Suprapubic skin (tissue), 4 donors: ENCODE measurements around the gene LRRC75A. TPM values are rescaled to one million over a fixed set of nuclear protein-coding genes. Genes with fewer than 3 reads are reported as not detected.
"Not testable (repeated sequence)": the region's sequence is repeated elsewhere in the genome, so short reads cannot be mapped to it uniquely, and the experiment has no call there.

Experiments used
- DNase-seq, 2 donors: peaks; one replicate each; pipeline ENCODE4 v3.0.0-alpha.2; 2019; ENCODE audit warnings: low spot score in 2 of 2
- H3K27ac ChIP-seq: fragments of 200-600 bp; sonication (generic); one replicate; pipeline ENCODE4 v1.5.1; 2019
- H3K27me3 ChIP-seq: fragments of 200-600 bp; sonication (generic); one replicate; pipeline ENCODE4 v1.5.1; 2019
- H3K36me3 ChIP-seq: fragments of 200-600 bp; sonication (generic); one replicate; pipeline ENCODE4 v1.5.1; 2019
- H3K4me1 ChIP-seq: fragments of 200-600 bp; sonication (generic); one replicate; pipeline ENCODE4 v1.5.1; 2019
- H3K4me3 ChIP-seq: fragments of 200-600 bp; sonication (generic); one replicate; pipeline ENCODE4 v1.5.1; 2019; ENCODE audit warnings: mild to moderate bottlenecking
- H3K9me3 ChIP-seq: fragments of 200-600 bp; sonication (generic); one replicate; pipeline ENCODE4 v1.5.1; 2019
- CTCF ChIP-seq, 2 donors: fragments of 200-600 bp in 1 of 2; fragments of 450-650 bp in 1 of 2; sonication (generic) in 1 of 2; IDR thresholded peaks; one replicate each; pipeline ENCODE4 v1.5.1; 2016 to 2019; ENCODE audit warnings: antibody characterized with exemption in 2 of 2, mild to moderate bottlenecking in 1 of 2, moderate library complexity in 1 of 2
- EP300 ChIP-seq: sonication (generic); formaldehyde crosslinking; IDR thresholded peaks from one replicate; pipeline ENCODE4 v1.6.1; 2017; ENCODE audit warnings: antibody characterized with exemption
- POLR2A ChIP-seq, 2 donors: fragments of 450-650 bp; IDR thresholded peaks; one replicate each; pipeline ENCODE4 v1.6.1; 2017; ENCODE audit warnings: antibody characterized with exemption in 2 of 2, mild to moderate bottlenecking in 2 of 2, moderate library complexity in 2 of 2
- POLR2AphosphoS5 ChIP-seq, 3 donors: sonication (generic); formaldehyde crosslinking; IDR thresholded peaks; one replicate each; pipeline ENCODE4 v1.6.1; 2017; ENCODE audit warnings: antibody characterized with exemption in 3 of 3
- WGBS: methylation state at CpG from one replicate; pipeline ENCODE4 v1.1.5; 2018; 5-methylcytosine and 5-hydroxymethylcytosine counted together
- total RNA-seq, 4 donors: library from RNA; depleted of rRNA; stranded (reverse); fragments of >200 nt; gene quantifications; one replicate each; pipeline ENCODE4 v1.1.0, GENCODE V29; 2016

The LRRC75A gene
- under 1 TPM; 0.64 to 0.99 (median 0.90) TPM for total RNA-seq

GRCh38 chr17:16491703-16492612 lies at the start of gene LRRC75A:
Gene LRRC75A (minus strand): TSS chr17:16492193. CDS start chr17:16491990, 203 bp downstream.
- Histone ChIP-seq H3K27me3 (peaks cover 4% of the 10 kb centered on the region), H3K27ac (no peak within 1 kb of the TSS), H3K36me3 (no peaks in the 10 kb centered on the region), H3K4me3 (peak within 1 kb of the TSS; percentile 72), H3K9me3 (no peaks in the 10 kb centered on the region), H3K4me1 (peaks cover 22% of the 10 kb centered on the region)
- 0% methylated on average over 6 of the region's 134 CpGs for WGBS
- no peak for DNase-seq
- TF ChIP-seq POLR2A (IDR thresholded peaks at IDR 0.05) (no peak), EP300 (no peak), POLR2AphosphoS5 (IDR thresholded peaks at IDR 0.05) (no peak), CTCF (IDR thresholded peaks at IDR 0.05) (no peak)

- no peak overlapping the region for H3K27ac ChIP-seq
- 50% methylated on average over 2 of the region's 2 CpGs for WGBS
- no peak for DNase-seq
These were observed 45.1 kb upstream of the LRRC75A start for GRCh38 chr17:16537130-16537458.

GRCh38 chr17:16534236-16534635 lies 42.2 kb upstream of the LRRC75A start:
- WGBS, result 90% methylated on average over 1 of the region's 1 CpG
- Histone ChIP-seq H3K9me3 (no peaks in the 10 kb centered on the region), H3K4me3 (no peak overlapping the region), H3K36me3 (no peaks in the 10 kb centered on the region), H3K27ac (no peak overlapping the region), H3K4me1 (peaks cover 11% of the 10 kb centered on the region), H3K27me3 (peaks cover 5% of the 10 kb centered on the region)
- DNase-seq, result no peak
- TF ChIP-seq CTCF (IDR thresholded peaks at IDR 0.05) (no peak), EP300 (no peak), POLR2AphosphoS5 (IDR thresholded peaks at IDR 0.05) (no peak), POLR2A (IDR thresholded peaks at IDR 0.05) (no peak)

More at GRCh38 chr17:16537130-16537458, 45.1 kb upstream of the LRRC75A start:
- Histone ChIP-seq H3K36me3 (no peaks in the 10 kb centered on the region), H3K27me3 (no peaks in the 10 kb centered on the region), H3K9me3 (no peaks in the 10 kb centered on the region), H3K4me3 (peak overlapping the region; percentile 52), H3K4me1 (peaks cover 11% of the 10 kb centered on the region)
- no peak for TF ChIP-seq POLR2A (IDR thresholded peaks at IDR 0.05)
- no peak for TF ChIP-seq CTCF (IDR thresholded peaks at IDR 0.05)
- no peak for TF ChIP-seq POLR2AphosphoS5 (IDR thresholded peaks at IDR 0.05)
- TF ChIP-seq EP300, result no peak

GRCh38 chr17:16529906-16530305 lies 37.9 kb upstream of the LRRC75A start:
- H3K36me3 ChIP-seq, result no peaks in the 10 kb centered on the region
- no peak for TF ChIP-seq POLR2AphosphoS5 (IDR thresholded peaks at IDR 0.05)
- TF ChIP-seq CTCF (IDR thresholded peaks at IDR 0.05), result no peak
- no peak for TF ChIP-seq POLR2A (IDR thresholded peaks at IDR 0.05)
- TF ChIP-seq EP300, result no peak
- no peak overlapping the region for H3K4me3 ChIP-seq
- no peak for DNase-seq
- WGBS, result 69% methylated on average over 4 of the region's 4 CpGs
- H3K27me3 ChIP-seq, result peaks cover 11% of the 10 kb centered on the region
- H3K9me3 ChIP-seq, result no peaks in the 10 kb centered on the region
- H3K4me1 ChIP-seq, result peaks cover under 1% of the 10 kb centered on the region
- H3K27ac ChIP-seq, result no peak overlapping the region

- Histone ChIP-seq H3K27ac (no peak overlapping the region), H3K9me3 (no peaks in the 10 kb centered on the region), H3K27me3 (peaks cover 11% of the 10 kb centered on the region), H3K36me3 (no peaks in the 10 kb centered on the region), H3K4me1 (peaks cover 4% of the 10 kb centered on the region), H3K4me3 (no peak overlapping the region)
- TF ChIP-seq POLR2A (IDR thresholded peaks at IDR 0.05) (no peak), CTCF (IDR thresholded peaks at IDR 0.05) (no peak), POLR2AphosphoS5 (IDR thresholded peaks at IDR 0.05) (no peak), EP300 (no peak)
- 80% methylated on average over 4 of the region's 4 CpGs for WGBS
- no peak for DNase-seq
These were observed 35.3 kb upstream of the LRRC75A start for GRCh38 chr17:16527298-16527697.

- H3K27me3 ChIP-seq, H3K36me3 ChIP-seq, H3K4me3 ChIP-seq, H3K9me3 ChIP-seq, H3K27ac ChIP-seq, H3K4me1 ChIP-seq: not testable (repeated sequence)
- WGBS, result 92% methylated on average over 6 of the region's 6 CpGs
- peak in 1 of 2 donors; percentile 26 for DNase-seq
These were observed 33.6 kb upstream of the LRRC75A start for GRCh38 chr17:16525556-16525955.
